Chondrocyte (in vitro differentiated cells): ENCODE data around the gene TAF1C. TPM values are rescaled to one million over a fixed set of nuclear protein-coding genes. Genes with fewer than 3 reads are reported as not detected.
"Not testable (repeated sequence)": the region's sequence is repeated elsewhere in the genome, so short reads cannot be mapped to it uniquely, and the experiment has no call there.

ENCODE experiments used
- DNase-seq: peaks from one replicate; pipeline ENCODE4 v3.0.0; 2021; ENCODE audit warnings: mixed read lengths, low spot score
- H3K27ac Mint-ChIP-seq: one replicate; pipeline ENCODE4 v1.8.0; 2021; ENCODE audit warnings: mild to moderate bottlenecking, moderate library complexity, mixed read lengths; ENCODE audit not compliant: unreplicated experiment
- H3K27me3 Mint-ChIP-seq: 2 replicates; pipeline ENCODE4 v1.8.0; 2021; ENCODE audit warnings: low read depth, mixed read lengths
- H3K36me3 Mint-ChIP-seq: 2 replicates; pipeline ENCODE4 v1.8.0; 2021; ENCODE audit warnings: low read depth, mixed read lengths
- H3K4me1 Mint-ChIP-seq: 2 replicates; pipeline ENCODE4 v1.8.0; 2021; ENCODE audit warnings: low read depth, mild to moderate bottlenecking, mixed read lengths
- H3K4me3 Mint-ChIP-seq: one replicate; pipeline ENCODE4 v1.8.0; 2021; ENCODE audit warnings: mild to moderate bottlenecking, moderate library complexity, mixed read lengths; ENCODE audit not compliant: unreplicated experiment
- H3K9me3 Mint-ChIP-seq: 2 replicates; pipeline ENCODE4 v1.8.0; 2021; ENCODE audit warnings: low read depth, mixed read lengths
- total RNA-seq: library from RNA; stranded (reverse); gene quantifications from 3 replicates; pipeline ENCODE4 v1.2.1, GENCODE V29; 2021
- TF ChIP-seq, protein P1 (sequence below): fragments of 200-600 bp; sonication (generic); IDR thresholded peaks from 2 replicates; pipeline ENCODE4 v1.5.0; 2021; ENCODE audit warnings: antibody characterized with exemption, mild to moderate bottlenecking, moderate library complexity

TAF1C gene
- total RNA-seq, 1 donor from 2014 or later, result 22.2 TPM

DNA sequence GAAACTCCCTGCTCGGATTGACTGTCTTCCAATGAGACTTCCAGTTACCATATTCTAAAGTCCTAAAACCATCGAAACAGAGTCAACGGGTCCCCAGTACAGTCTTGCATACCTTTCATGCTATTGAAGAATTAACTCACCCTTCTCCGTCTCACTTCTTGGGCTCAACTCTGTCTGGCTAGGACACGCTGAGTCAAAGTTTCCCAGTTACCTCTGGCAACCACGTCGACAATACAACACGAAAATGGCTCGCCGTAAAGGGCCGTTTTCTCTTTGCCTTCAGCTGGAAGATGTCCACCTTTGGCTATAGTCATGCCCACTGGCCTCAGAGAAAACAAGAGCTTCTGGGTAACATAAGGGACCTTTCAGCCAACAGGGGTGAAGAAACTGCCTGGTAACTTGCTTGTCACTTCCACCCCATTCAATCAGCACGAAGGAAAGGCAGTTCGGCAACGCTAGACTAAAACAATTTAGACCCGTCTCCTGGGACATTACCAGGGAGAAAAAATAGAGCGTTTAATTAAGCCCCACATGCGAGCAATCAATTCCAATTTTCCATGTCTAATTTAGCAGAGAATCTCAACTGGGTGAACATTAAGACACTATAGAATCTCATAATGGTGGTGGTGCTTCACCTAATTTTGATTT, 31.4 kb upstream of the TAF1C start:
- peaks cover 38% of the 10 kb centered on the region for H3K27me3 Mint-ChIP-seq
- no peaks in the 10 kb centered on the region for H3K9me3 Mint-ChIP-seq
- DNase-seq, result no peak
- H3K36me3 Mint-ChIP-seq, result peaks cover 3% of the 10 kb centered on the region
- peaks cover 5% of the 10 kb centered on the region for H3K4me1 Mint-ChIP-seq
- TF ChIP-seq, protein P1, sequence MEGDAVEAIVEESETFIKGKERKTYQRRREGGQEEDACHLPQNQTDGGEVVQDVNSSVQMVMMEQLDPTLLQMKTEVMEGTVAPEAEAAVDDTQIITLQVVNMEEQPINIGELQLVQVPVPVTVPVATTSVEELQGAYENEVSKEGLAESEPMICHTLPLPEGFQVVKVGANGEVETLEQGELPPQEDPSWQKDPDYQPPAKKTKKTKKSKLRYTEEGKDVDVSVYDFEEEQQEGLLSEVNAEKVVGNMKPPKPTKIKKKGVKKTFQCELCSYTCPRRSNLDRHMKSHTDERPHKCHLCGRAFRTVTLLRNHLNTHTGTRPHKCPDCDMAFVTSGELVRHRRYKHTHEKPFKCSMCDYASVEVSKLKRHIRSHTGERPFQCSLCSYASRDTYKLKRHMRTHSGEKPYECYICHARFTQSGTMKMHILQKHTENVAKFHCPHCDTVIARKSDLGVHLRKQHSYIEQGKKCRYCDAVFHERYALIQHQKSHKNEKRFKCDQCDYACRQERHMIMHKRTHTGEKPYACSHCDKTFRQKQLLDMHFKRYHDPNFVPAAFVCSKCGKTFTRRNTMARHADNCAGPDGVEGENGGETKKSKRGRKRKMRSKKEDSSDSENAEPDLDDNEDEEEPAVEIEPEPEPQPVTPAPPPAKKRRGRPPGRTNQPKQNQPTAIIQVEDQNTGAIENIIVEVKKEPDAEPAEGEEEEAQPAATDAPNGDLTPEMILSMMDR, result no peak
- no peak overlapping the region for H3K4me3 Mint-ChIP-seq
- H3K27ac Mint-ChIP-seq, result no peak overlapping the region

DNA sequence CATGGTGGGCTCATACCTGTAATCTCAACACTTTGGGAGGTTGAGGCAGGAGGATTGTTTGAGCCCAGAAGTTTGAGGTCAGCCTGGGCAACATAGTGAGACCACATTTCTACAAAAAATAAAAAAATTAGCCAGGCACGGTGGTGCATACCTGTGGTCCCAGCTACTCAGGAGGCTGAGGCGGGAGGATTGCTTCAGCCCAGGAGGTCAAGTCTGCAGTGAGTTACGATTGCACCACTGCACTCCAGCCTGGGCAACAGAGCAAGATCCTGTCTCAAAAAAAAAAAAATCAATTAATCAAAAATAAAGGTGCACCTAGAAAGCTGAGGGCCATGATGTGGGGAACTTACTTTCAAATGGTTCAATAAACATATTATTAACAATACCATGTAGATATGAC, 29.3 kb upstream of the TAF1C start:
- H3K27me3 Mint-ChIP-seq, result peaks cover 43% of the 10 kb centered on the region
- not testable (repeated sequence) for H3K27ac Mint-ChIP-seq, H3K9me3 Mint-ChIP-seq, DNase-seq, H3K4me1 Mint-ChIP-seq, H3K4me3 Mint-ChIP-seq, H3K36me3 Mint-ChIP-seq

GRCh38 chr16:84215531-84215930, 28.7 kb upstream of the TAF1C start:
- DNase-seq, result no peak
- no peak overlapping the region for H3K4me3 Mint-ChIP-seq
- TF ChIP-seq, protein P1, result no peak
- peaks cover 45% of the 10 kb centered on the region for H3K27me3 Mint-ChIP-seq
- H3K27ac Mint-ChIP-seq, result no peak overlapping the region
- no peaks in the 10 kb centered on the region for H3K4me1 Mint-ChIP-seq
- peaks cover 3% of the 10 kb centered on the region for H3K36me3 Mint-ChIP-seq
- no peaks in the 10 kb centered on the region for H3K9me3 Mint-ChIP-seq

GRCh38 chr16:84214451-84215066, 27.7 kb upstream of the TAF1C start:
- peaks cover 3% of the 10 kb centered on the region for H3K36me3 Mint-ChIP-seq
- peaks cover 44% of the 10 kb centered on the region for H3K27me3 Mint-ChIP-seq
- no peak overlapping the region for H3K4me3 Mint-ChIP-seq
- no peak overlapping the region for H3K27ac Mint-ChIP-seq
- no peaks in the 10 kb centered on the region for H3K4me1 Mint-ChIP-seq
- TF ChIP-seq, protein P1, result no peak
- DNase-seq, result no peak
- H3K9me3 Mint-ChIP-seq, result no peaks in the 10 kb centered on the region

DNA sequence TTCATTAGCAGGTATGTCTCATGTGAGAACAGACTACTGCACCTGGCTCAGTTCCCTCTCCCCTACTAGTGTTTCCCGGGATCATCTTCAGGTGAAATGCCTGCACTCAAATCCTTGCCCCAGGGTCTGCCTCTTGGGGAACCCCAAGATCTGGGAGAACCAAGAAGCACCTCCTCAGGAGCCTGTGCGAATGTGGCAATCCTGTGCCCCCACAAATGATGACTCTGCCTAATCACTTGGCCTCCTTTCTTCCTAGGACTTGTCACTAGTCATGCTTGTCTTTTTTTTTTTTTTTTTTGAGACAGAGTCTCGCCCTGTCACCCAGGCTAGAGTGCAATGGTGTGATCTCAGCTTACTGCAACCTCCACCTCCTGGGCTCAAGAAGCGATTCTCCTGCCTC, 25.8 kb upstream of the TAF1C start:
- TF ChIP-seq, protein P1, result no peak
- no peak for DNase-seq
- Mint-ChIP-seq H3K27me3 (peaks cover 34% of the 10 kb centered on the region), H3K4me1 (no peaks in the 10 kb centered on the region), H3K9me3 (no peaks in the 10 kb centered on the region), H3K36me3 (peaks cover 3% of the 10 kb centered on the region), H3K4me3 (no peak overlapping the region), H3K27ac (no peak overlapping the region)

- peaks cover 33% of the 10 kb centered on the region for H3K27me3 Mint-ChIP-seq
- TF ChIP-seq, protein P1, result no peak
- H3K4me1 Mint-ChIP-seq, result no peaks in the 10 kb centered on the region
- peaks cover 2% of the 10 kb centered on the region for H3K36me3 Mint-ChIP-seq
- DNase-seq, result no peak
- H3K27ac Mint-ChIP-seq, result no peak overlapping the region
- H3K9me3 Mint-ChIP-seq, result no peaks in the 10 kb centered on the region
- H3K4me3 Mint-ChIP-seq, result no peak overlapping the region
Observed at GRCh38 chr16:84212154-84212553, 25.3 kb upstream of the TAF1C start.
